Measurements from ENCODE around the gene SCN3A. TPM values are rescaled to one million over a fixed set of nuclear protein-coding genes. Genes with fewer than 3 reads are reported as not detected.

SCN3A gene
- total RNA-seq, 6 donors from 2014 or later, result under 0.01 to 7.3 (median 0.78) TPM

GRCh38 chr2:165060411-165060810, 143.4 kb downstream of the SCN3A start:
- H3K27me3 ChIP-seq, result no peaks in the 10 kb centered on the region
- DNase-seq (no peak), ATAC-seq (ENCODE audit: low FRiP score in 2 of 2) (no peak)
- H3K27ac ChIP-seq, result no peak overlapping the region
- TF ChIP-seq, protein P1, sequence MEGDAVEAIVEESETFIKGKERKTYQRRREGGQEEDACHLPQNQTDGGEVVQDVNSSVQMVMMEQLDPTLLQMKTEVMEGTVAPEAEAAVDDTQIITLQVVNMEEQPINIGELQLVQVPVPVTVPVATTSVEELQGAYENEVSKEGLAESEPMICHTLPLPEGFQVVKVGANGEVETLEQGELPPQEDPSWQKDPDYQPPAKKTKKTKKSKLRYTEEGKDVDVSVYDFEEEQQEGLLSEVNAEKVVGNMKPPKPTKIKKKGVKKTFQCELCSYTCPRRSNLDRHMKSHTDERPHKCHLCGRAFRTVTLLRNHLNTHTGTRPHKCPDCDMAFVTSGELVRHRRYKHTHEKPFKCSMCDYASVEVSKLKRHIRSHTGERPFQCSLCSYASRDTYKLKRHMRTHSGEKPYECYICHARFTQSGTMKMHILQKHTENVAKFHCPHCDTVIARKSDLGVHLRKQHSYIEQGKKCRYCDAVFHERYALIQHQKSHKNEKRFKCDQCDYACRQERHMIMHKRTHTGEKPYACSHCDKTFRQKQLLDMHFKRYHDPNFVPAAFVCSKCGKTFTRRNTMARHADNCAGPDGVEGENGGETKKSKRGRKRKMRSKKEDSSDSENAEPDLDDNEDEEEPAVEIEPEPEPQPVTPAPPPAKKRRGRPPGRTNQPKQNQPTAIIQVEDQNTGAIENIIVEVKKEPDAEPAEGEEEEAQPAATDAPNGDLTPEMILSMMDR (IDR thresholded peaks at IDR 0.05), result no peak
- TF ChIP-seq POLR2AphosphoS5 (IDR thresholded peaks at IDR 0.05), result no peak
- TF ChIP-seq POLR2A (IDR thresholded peaks at IDR 0.05), result no peak
- TF ChIP-seq EP300 (IDR thresholded peaks at IDR 0.05), result no peak
- H3K4me3 ChIP-seq, result no peak overlapping the region
- H3K4me1 ChIP-seq, result no peaks in the 10 kb centered on the region
- H3K36me3 ChIP-seq, result no peaks in the 10 kb centered on the region
- 68 to 78% methylated on average over 2 of the region's 2 CpGs for WGBS, 2 donors
- no peaks in the 10 kb centered on the region for H3K9me3 ChIP-seq

GRCh38 chr2:165058476-165059265, 145.2 kb downstream of the SCN3A start:
- Histone ChIP-seq H3K36me3 (no peaks in the 10 kb centered on the region), H3K27ac (no peak overlapping the region), H3K9me3 (no peaks in the 10 kb centered on the region), H3K4me3 (no peak overlapping the region), H3K4me1 (no peaks in the 10 kb centered on the region), H3K27me3 (no peaks in the 10 kb centered on the region)
- WGBS, 2 donors, result 70% methylated on average over 2 of the region's 2 CpGs
- no peak for TF ChIP-seq EP300 (IDR thresholded peaks at IDR 0.05)
- no peak for TF ChIP-seq POLR2AphosphoS5 (IDR thresholded peaks at IDR 0.05)
- TF ChIP-seq, protein P1 (IDR thresholded peaks at IDR 0.05), result no peak
- no peak for TF ChIP-seq POLR2A (IDR thresholded peaks at IDR 0.05)
- ATAC-seq (ENCODE audit: low FRiP score in 2 of 2) (no peak), DNase-seq (no peak)

GRCh38 chr2:165057931-165058330, 145.9 kb downstream of the SCN3A start:
- no peak overlapping the region for H3K4me3 ChIP-seq
- no peak for TF ChIP-seq EP300 (IDR thresholded peaks at IDR 0.05)
- no peak for TF ChIP-seq POLR2AphosphoS5 (IDR thresholded peaks at IDR 0.05)
- TF ChIP-seq, protein P1 (IDR thresholded peaks at IDR 0.05), result no peak
- TF ChIP-seq POLR2A (IDR thresholded peaks at IDR 0.05), result no peak
- H3K9me3 ChIP-seq, result no peaks in the 10 kb centered on the region
- no peaks in the 10 kb centered on the region for H3K4me1 ChIP-seq
- no peak overlapping the region for H3K27ac ChIP-seq
- no peaks in the 10 kb centered on the region for H3K27me3 ChIP-seq
- H3K36me3 ChIP-seq, result no peaks in the 10 kb centered on the region
- ATAC-seq (ENCODE audit: low FRiP score in 2 of 2), result no peak
- no peak for DNase-seq
- 74 to 75% methylated on average over 3 of the region's 3 CpGs for WGBS, 2 donors

DNA sequence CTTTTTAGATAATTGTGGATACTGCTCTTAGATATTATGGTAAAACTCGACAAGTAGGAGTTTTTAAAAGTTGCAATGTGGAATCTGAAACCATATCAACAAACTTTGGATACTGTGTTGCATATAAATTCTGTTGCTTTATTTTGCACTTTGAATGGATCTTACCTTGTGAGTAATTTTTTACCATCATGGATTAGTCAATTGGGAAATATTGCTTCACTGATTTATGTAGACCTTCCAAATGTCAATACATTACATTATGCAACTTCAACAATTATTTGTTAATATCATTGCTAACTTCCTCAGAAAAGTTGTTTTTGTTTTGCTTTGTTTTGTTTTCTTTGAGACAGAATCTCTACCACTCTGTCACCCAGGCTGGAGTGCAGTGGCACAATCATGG, 146.5 kb downstream of the SCN3A start:
- WGBS, 2 donors, result 71 to 80% methylated on average over 1 of the region's 1 CpG
- TF ChIP-seq, protein P1 (IDR thresholded peaks at IDR 0.05), result no peak
- TF ChIP-seq POLR2AphosphoS5 (IDR thresholded peaks at IDR 0.05) (no peak), EP300 (IDR thresholded peaks at IDR 0.05) (no peak), POLR2A (IDR thresholded peaks at IDR 0.05) (no peak)
- H3K4me3 ChIP-seq, result no peak overlapping the region
- DNase-seq (no peak), ATAC-seq (ENCODE audit: low FRiP score in 2 of 2) (no peak)
- no peaks in the 10 kb centered on the region for H3K9me3 ChIP-seq
- H3K27me3 ChIP-seq, result no peaks in the 10 kb centered on the region
- no peaks in the 10 kb centered on the region for H3K36me3 ChIP-seq
- H3K4me1 ChIP-seq, result no peaks in the 10 kb centered on the region
- H3K27ac ChIP-seq, result no peak overlapping the region

DNA sequence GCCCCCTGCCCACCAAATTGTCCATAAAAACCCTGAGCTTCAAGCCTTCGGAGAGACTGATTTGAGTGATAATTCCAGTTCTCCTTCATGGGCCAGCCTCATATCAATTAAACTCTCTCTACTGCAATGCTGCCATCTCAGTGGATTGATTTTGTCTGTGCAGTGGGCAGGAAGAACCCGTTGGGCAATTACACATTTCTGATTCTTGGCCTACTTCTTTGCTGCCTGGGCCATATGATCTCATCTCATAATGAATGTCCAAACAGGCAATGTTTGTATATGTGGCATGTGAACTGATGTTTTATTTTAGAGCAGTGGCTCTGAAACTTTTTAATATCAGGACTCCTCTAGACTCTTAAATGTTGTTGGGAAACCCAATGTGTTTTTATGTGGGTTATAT, 147.3 kb downstream of the SCN3A start:
- Histone ChIP-seq H3K9me3 (no peaks in the 10 kb centered on the region), H3K36me3 (no peaks in the 10 kb centered on the region), H3K4me3 (no peak overlapping the region), H3K4me1 (no peaks in the 10 kb centered on the region), H3K27ac (no peak overlapping the region), H3K27me3 (no peaks in the 10 kb centered on the region)
- DNase-seq (no peak), ATAC-seq (ENCODE audit: low FRiP score in 2 of 2) (no peak)
- 73 to 85% methylated on average over 2 of the region's 2 CpGs for WGBS, 2 donors
- TF ChIP-seq EP300 (IDR thresholded peaks at IDR 0.05) (no peak), POLR2A (IDR thresholded peaks at IDR 0.05) (no peak), POLR2AphosphoS5 (IDR thresholded peaks at IDR 0.05) (no peak)
- TF ChIP-seq, protein P1 (IDR thresholded peaks at IDR 0.05), result no peak
